Sigmoid colon (tissue), 4 donors: ENCODE data around the gene MYO10.

ENCODE experiments used
- CTCF ChIP-seq, 4 experiments: fragments of 450-650 bp in 3 of 4; fragments of 200-600 bp in 1 of 4; IDR thresholded peaks; one replicate each; pipeline ENCODE4 v1.5.1; 2016 to 2019; ENCODE audit warnings: antibody characterized with exemption in 4 of 4, mild to moderate bottlenecking in 3 of 4, moderate library complexity in 2 of 4
- EP300 ChIP-seq, 4 donors: sonication (generic); formaldehyde crosslinking; IDR thresholded peaks; one replicate each; pipeline ENCODE4 v1.6.1; 2017; ENCODE audit warnings: antibody characterized with exemption in 4 of 4
- POLR2A ChIP-seq, 2 donors: fragments of 450-650 bp; IDR thresholded peaks; one replicate each; pipeline ENCODE4 v1.6.1; 2016; ENCODE audit warnings: antibody characterized with exemption in 2 of 2, mild to moderate bottlenecking in 2 of 2, moderate library complexity in 2 of 2
- POLR2AphosphoS5 ChIP-seq, 4 donors: sonication (generic); formaldehyde crosslinking; IDR thresholded peaks; one replicate each; pipeline ENCODE4 v1.6.1; 2017; ENCODE audit warnings: antibody characterized with exemption in 4 of 4

GRCh38 chr5:16906255-16906654 lies 29.8 kb downstream of the MYO10 start:
- TF ChIP-seq POLR2AphosphoS5 (IDR thresholded peaks at IDR 0.05), result no peak
- no peak for TF ChIP-seq CTCF (IDR thresholded peaks at IDR 0.05)
- no peak for TF ChIP-seq POLR2A (IDR thresholded peaks at IDR 0.05)
- TF ChIP-seq EP300 (IDR thresholded peaks at IDR 0.05), result no peak
